GM21619 (cell line): Measurements from ENCODE around the gene UGCG.
"Not testable (repeated sequence)": the region's sequence is repeated elsewhere in the genome, so short reads cannot be mapped to it uniquely, and the experiment has no call there.

Source experiments
- ATAC-seq: cut with Tn5 transposase; IDR thresholded peaks from one replicate; pipeline ENCODE4 v1.9.1; 2021; ENCODE audit not compliant: unreplicated experiment

Gene UGCG

DNA sequence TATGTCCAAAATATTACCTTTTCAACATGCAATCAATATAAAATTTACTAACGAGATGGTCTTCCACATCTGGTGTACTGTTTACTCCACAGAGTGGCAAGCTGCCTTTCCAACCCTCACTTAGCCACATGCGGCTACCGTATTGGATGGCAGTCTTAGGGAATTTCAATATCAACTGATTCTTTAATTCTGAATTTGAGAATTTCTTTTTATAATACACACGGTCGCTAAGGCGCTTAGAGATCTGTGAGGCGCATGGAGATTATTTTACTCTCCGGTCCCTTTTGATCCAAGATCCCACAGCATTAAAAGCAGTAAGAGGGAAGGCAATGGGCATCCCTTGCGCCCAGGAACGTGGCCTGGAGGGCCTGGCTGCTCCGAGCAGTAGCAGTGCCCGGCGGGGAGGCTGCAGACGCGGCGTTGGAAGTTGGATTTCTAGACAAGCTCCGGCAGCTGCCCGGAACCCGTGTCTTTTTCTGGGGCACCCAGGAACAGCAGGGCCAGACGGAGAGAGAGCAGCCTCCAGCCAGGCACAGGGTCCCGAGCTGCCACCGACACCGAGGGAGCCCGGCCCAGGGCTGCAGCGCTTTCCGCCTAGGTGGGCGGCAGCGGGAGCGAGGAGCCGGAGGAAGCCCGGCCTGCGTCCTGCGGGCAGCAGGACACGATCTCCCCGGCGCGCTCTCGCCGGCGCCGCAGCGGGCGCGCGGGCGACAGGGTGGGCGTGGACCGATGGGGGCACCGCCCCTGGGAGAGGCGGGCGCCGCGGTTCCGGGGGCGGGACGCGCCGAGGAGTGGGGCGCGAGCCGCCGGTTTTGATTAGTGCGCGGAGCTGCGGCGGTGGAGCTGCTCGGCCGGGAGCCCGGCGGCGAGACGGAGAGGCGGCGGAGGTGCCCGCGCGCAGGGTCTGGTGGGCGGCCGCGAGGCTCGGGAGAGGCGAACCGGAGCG is at the start of gene UGCG:
TSS of gene UGCG (plus strand) at position 819 of the 946 bp plus-strand sequence. CDS start 402 bp downstream, outside the sequence.
- peak; percentile 77 for ATAC-seq

DNA sequence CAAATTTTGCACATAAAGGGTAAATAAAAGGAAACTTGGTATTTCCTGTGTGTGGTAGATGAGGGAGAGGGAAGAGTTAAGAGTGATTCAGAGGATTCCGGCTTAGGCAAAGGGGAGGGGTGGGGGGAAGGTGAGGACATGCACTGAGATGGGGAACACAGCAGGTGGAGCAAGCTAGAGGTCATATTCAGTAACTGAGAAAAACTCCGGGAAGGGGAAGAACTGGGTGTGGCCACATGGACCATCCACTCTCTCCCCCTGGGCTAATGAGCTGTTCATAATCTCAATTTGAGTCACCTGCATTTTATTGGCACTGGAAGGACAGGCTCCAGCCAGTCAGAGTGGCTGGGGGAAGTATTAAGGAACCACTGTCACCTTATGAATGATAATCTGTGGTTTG is 45.1 kb upstream of the UGCG start:
- ATAC-seq, result no peak

DNA sequence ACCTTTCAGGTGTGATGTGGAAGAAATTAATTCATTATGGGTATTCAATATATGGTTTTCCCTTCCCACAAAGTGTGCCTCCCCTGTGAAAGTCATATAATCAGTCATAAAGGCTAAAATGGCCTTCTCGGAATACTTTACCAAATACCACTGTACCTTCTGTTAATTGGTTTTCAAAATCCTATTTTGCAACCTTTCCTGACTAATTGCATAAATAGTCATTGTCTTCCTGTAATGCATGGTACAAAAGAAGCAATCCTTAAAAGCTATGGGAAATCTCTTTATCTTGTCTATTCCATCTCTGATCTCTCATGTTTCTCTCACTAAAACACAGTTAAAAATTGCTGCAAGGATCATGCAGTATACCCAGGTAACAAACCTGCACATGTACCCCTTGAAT is 44.3 kb upstream of the UGCG start:
- ATAC-seq, result no peak

DNA sequence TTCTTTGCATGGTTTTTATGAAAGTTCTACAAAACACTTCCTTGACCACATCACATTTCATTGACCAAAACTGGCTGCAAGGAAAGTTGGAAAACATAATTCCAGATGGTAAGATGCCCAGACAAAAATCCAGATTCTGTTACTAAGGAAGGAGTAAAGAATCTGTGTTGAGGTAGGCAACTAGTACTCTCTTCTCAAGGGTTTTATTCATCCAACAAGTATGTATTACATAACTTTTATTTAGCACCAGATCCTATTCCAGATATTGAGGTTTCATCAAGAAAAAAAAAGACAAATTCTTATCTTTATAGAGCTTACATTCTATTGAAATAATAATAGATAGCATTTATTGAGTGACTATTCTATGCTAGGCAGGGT is 43.2 kb upstream of the UGCG start:
- ATAC-seq, result no peak

DNA sequence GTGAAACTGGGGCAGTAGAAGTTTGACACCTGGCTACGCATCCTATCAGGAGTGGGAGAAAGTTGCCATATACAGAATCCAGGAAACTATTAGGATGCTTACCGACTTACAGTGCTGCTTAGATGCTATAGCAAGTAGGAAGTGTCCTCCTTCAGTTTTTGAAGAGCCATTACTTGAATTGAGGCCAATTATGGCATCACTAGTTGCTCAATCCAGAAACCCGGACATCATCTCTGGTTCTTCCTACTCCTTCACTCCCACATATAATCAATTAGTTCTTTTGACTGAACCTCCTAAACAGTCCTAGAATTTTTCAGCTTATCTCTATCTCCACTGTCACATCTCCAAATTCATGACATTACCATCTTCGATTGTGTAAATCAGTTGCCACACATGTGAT is 41.8 kb upstream of the UGCG start:
- no peak for ATAC-seq

DNA sequence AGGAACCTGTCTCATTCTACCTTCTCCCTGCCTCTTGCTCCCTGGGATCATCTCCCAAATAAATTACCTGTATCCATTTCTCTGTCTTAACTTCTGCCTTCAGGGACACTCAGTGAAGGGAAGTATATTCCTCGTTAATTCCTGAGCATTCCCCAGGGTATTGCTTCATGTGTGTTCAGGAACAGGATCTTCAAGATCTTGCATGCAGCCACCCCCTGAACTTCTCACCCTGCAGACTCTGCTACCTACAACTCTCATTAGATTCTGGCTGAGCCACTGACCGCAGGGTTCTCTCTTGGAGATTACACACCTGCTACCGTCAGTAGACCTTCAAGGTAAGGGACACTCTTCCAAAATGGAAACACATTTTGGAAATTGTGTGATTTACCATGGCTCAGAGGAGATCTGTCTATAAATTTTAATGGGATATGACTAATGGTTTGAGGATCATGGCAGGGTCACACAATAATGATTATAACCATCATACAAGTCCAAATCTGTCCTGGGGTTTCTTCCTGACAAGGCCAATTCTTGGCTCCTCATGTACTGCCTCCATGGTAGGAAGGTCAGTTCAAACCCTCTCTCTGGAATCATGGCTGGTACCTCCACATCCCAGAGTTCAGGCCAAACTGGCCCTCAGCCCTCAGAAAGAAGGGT is 38.9 kb upstream of the UGCG start:
- no peak for ATAC-seq

DNA sequence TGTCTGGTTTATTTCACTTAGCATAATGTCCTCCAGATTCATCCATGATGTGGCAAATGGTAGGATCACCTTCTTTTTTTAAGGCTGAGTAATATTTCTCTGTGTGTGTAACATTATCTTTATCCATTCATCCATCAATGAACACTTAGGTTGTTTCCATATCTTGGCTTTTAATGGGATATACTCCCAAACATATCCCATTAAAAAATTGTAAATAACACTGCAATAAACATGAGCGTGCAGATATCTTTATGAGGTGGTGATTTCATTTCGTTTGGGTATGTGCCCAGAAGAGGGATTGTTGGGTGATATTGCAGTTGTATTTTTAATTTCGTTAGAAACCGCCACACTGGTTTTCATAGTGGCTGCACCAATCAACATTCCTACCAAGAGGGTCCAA is 36.2 kb upstream of the UGCG start:
- ATAC-seq, result no peak

DNA sequence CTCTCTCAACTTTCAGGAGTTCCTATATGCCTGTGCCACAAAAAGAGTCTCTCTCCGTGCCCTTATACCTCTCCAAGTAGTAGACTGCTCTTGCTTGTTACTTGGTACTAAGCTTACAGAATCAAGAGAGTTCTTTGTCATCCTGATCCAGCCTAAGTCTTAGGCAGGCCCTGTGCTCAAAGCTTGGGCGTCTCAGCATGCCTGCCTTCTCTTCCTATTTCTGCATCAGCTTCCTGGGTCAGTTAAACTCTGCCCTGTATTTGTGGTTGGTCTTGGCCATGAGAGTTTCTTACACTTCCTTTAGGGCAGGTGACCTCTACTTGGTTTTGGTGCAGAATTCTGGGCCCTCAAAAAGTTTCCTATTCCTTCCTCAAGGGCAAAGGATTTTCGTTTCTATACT is 33.0 kb upstream of the UGCG start:
- ATAC-seq, result no peak

DNA sequence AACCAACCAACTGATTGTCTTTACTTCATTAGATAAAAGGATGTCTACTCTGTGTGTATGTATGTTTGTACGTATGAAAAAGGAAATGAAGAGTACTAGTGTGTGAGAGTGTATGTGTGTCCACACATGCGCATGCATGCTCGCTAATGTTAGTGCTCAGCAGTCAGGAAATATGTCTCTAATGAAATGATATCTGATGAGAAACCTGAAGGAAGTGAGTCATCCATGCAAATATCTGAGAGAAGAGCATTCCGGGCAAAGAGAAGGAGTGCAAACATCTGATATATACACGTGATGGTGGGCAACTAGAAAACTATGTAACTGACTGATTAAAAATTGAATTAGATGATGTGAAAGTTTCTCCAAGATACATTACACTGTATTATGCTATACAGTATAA is 29.6 kb upstream of the UGCG start:
- ATAC-seq, result no peak

DNA sequence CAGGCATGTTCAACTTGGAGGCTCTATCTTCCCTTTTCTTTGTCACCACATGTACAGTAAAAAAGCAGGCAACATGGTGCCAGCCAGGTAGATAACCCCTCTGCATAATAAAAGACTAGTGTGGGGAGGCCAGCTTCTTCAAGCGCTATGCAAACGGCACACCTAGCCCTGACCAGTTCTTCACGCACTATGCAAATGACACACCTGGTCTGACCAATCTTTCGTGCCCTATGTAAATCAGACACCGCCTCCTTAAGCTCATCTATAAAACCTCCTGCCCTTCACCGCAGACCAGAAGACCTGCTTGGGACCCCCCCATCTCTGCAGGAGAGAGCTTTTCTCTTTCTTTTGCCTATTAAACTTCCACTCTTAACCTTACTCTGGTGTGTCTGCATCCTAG is 28.1 kb upstream of the UGCG start:
- no peak for ATAC-seq

DNA sequence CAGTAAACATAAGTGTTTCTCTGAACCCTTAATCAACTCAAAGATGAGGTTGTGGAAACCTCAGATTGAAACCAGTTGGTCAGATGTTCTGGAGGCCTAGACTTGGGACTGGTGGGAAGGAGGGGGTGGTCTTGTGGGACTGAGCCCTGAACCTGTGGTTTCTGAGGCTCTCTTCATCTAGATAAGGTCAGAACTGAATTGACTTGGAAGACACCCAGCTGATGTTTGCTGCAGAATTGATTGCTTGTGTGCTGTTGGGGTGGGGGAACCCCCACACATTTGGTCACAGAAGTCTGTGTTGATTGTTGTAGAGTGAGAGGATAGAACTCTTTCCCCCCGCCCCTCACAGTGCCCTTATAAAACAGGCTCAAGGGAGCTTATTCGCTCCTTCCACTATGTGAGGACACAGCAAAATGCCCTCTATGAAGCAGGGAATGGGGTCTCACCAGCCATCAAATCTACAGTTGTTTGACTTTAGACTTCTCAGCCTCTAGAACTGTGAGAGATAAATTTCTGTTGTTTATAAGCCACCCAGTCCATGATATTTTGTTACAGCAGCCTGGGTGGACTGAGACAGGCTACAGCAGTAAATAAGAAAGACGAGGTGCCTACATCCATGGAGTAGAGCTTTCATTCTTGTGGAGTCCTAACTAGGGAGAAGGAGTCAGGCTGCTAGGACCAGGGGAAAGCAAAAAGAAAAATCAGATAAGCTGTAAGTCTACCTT is 25.7 kb upstream of the UGCG start:
- no peak for ATAC-seq

DNA sequence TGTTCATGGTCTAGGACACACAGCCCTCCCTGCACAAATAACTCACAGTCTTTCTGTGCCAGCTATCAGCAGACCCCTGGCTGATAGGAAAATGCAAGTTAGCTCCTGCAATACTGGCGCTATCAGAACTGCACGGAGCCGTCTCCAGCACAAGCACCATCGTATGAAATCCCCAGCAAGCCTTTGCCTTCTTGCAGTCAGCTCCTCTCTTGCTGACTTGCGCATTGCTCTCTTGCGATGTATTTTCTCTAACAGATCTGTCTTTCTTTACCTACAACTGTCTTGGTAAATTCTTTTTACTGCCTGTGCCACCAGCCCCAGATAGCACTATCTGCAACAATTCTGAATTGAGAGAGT is 25.1 kb upstream of the UGCG start:
- ATAC-seq, result no peak

DNA sequence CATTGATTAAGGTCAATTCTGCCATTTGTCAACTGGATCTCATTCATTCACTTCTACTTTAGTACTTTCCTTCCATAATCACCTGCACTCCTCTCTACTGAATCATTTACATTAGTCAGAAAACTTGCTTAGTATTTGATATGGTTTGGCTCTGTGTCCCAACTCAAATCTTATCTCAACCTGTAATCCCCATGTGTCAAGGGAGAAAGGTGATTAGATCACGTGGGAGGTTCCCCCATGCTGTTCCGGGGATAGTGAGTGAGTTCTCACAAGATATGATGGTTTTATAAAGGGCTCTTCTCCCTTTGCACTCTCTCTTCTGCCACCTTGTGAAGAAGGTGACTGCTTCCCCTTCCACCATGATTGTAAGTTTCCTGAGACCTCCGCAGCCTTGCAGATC is 23.7 kb upstream of the UGCG start:
- ATAC-seq, result no peak

DNA sequence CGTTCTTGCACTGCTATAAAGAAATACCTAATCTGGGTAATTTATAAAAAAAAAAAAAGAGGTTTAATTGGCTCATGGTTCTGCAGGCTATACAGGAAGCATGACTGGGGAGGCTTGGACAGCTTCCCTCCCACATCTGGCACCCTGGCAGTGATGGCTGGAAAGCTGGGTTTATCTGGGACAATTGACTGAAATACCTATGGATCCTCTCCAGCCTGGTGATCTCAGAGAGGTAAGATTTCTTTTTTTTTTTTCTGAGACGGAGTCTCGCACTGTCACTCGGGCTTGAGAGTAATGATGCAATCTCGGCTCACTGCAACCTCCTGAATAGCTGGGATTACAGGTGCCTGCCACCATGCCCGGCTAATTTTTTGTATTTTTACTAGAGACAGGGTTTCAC is 22.7 kb upstream of the UGCG start:
- no peak for ATAC-seq

DNA sequence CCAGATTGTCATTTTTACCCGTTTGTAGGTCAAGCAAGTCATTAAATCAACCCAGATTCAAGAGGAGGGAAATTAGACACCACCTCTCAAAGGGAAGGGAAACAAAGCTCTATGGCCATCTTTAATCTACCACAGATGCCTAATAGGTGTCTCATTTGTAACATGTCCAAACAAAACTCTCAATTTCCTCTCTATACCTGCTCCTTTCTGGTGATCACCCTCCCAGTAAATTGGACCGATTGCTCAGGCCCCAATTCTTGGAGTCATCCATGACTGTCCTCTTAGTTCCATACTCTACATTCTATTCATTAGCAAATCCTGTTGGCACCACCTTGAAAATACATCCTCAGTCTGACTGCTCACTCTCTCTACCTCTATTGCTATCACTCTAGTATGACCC is 22.1 kb upstream of the UGCG start:
- ATAC-seq, result no peak

DNA sequence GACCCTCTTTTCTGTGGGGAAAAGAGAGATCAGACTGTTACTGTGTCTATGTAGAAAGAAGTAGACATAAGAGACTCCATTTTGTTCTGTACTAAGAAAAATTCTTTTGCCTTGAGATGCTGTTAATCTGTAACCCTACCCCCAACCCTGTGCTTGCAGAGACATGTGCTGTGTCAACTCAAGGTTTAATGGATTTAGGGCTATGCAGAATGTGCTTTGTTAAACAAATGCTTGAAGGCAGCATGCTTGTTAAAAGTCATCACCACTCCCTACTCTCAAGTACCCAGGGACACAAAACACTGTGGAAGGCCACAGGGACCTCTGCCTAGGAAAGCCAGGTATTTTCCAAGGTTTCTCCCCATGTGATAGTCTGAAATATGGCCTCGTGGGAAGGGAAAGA is 21.3 kb upstream of the UGCG start:
- ATAC-seq, result not testable (repeated sequence)

DNA sequence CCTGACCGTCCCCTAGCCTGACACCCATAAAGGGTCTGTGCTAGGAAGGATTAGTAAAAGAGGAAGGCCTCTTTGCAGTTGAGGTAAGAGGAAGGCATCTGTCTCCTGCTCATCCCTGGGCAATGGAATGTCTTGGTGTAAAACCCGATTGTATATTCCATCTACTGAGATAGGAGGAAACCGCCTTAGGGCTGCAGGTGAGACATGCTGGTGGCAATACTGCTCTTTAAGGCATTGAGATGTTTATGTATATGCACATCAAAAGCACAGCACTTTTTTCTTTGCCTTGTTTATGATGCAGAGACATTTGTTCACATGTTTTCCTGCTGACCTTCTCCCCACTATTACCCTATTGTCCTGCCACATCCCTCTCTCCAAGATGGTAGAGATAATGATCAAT is 20.9 kb upstream of the UGCG start:
- not testable (repeated sequence) for ATAC-seq

DNA sequence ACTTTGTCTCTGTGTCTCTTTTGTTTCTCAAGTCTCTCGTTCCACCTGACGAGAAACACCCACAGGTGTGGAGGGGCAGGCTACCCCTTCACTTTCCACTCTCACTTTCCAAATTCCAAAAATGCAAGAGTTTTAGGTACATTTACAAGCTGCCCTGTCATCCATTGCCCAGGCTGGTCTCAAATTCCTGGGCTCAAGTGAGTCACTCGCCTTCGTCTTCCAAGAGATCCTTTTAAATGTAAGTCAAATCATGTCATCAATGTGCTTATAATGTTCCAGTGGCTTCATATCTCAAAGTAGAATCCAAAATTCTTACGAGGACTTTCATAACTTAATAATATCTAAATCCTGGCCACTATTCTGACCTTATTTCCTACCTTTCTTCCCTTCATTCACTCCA is 20.4 kb upstream of the UGCG start:
- ATAC-seq, result no peak

DNA sequence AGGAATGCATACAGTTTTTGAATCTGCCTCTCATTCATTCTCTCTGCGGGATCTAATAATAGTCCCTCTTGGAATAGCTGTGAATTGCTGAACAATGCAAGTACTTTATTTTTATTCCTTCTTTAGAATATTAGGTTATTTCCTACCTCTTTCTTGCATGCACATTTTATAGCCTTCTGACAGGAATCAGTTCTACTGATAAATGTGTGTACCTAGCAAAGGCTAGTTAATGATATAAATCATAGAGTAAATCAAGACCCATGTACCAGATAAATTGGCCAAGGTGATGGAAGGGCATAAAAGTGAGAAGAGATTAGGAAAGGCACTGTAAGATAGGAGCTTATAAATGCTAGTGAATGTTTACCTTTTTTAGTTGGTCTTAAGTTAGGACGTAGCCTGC is 19.2 kb upstream of the UGCG start:
- no peak for ATAC-seq

DNA sequence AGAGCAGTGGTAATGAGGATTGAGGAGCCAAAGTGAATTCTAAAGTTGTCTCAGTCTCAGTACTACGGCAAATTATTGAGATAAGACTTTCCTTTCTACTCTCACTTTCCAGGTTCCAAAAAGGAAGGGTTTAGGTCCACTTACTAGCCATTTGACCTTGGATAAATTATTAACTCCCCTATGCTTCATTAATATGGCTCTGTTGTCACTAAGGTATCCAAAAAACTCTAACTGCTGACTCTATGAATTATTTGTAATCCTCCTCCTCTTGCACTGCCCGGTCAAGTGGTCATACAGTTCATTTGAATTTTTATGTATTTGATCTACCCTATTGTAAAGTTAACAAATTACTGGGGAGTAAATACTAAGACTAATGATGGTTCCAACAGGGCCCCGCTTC is 17.7 kb upstream of the UGCG start:
- ATAC-seq, result no peak

DNA sequence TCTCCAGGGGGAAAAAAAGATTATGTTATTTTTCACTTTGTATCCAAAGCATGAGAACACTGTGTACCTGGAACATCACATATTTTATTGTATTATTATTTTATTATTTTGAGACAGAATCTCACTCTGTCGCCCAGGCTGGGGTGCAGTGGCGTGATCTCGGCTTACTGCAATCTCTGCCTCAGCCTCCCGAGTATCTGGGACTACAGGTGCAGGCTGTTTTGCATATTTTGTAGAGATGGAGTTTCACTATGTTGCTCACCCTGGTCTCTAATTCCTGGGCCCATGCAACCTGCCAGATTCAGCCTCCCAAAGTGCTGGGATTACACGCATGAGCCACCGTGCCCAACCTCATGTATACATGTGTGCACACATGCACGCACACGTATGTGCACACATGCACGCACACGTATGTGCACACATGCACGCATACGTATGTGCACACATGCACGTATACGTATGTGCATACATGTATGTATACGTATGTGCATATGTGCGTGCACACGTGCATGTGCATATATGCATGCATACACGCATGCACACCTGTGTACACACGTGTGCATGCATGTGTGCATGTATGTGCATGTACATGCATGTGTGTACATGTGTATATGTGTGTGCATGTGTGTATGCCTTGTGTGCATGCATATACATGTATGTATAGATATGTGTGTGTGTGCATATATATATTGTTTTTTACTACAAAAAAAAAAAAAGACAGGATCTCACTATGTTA is 9.5 kb upstream of the UGCG start:
- ATAC-seq, result no peak
